OCI-LY1 (cell line): Measurements from ENCODE around the gene IFNL3.

Experiments used
- H2AFZ ChIP-seq: fragments of 200-600 bp; sonication (generic), shearing (Covaris generic); 2 replicates; pipeline ENCODE4 v1.6.0; 2014; ENCODE audit warnings: antibody characterized with exemption, mild to moderate bottlenecking, low read length
- H3F3A ChIP-seq: fragments of 200-600 bp; sonication (generic), shearing (Covaris generic); 2 replicates; pipeline ENCODE4 v1.6.0; 2014; ENCODE audit warnings: mild to moderate bottlenecking, antibody characterized with exemption, low read length, moderate library complexity; ENCODE audit not compliant: insufficient read depth
- H3K27ac ChIP-seq: fragments of 200-600 bp; sonication (generic); 2 replicates; pipeline ENCODE4 v1.5.1; 2014; ENCODE audit warnings: low read length, mixed run types, mild to moderate bottlenecking, low read depth; ENCODE audit not compliant: poor library complexity, severe bottlenecking
- H3K27me3 ChIP-seq: fragments of 200-600 bp; sonication (generic); 2 replicates; pipeline ENCODE4 v1.6.0; 2014; ENCODE audit warnings: antibody characterized with exemption, mild to moderate bottlenecking, low read length, moderate library complexity; ENCODE audit not compliant: insufficient read depth
- H3K36me3 ChIP-seq: fragments of 200-600 bp; sonication (generic); 2 replicates; pipeline ENCODE4 v1.6.1; 2014; ENCODE audit warnings: mild to moderate bottlenecking, antibody characterized with exemption, low read length, moderate library complexity, mixed read lengths; ENCODE audit not compliant: insufficient read depth
- H3K4me1 ChIP-seq: fragments of 200-600 bp; sonication (generic); 2 replicates; pipeline ENCODE4 v1.5.1; 2014; ENCODE audit warnings: mild to moderate bottlenecking, low read length, moderate library complexity; ENCODE audit not compliant: insufficient read depth, severe bottlenecking
- H3K4me2 ChIP-seq: fragments of 200-600 bp; sonication (generic), shearing (Covaris generic); 2 replicates; pipeline ENCODE4 v1.6.1; 2014; ENCODE audit warnings: low read length
- H3K4me3 ChIP-seq: fragments of 200-600 bp; sonication (generic); 2 replicates; pipeline ENCODE4 v1.5.1; 2014; ENCODE audit warnings: low read length, low read depth, mild to moderate bottlenecking, mixed read lengths; ENCODE audit not compliant: poor library complexity, severe bottlenecking
- H3K79me2 ChIP-seq: fragments of 200-600 bp; shearing (Covaris generic); 2 replicates; pipeline ENCODE4 v1.6.1; 2016; ENCODE audit warnings: mixed run types, low read length, mixed read lengths; ENCODE audit not compliant: insufficient read depth
- H3K9ac ChIP-seq: fragments of 200-600 bp; sonication (generic), shearing (Covaris generic); 2 replicates; pipeline ENCODE4 v1.6.1; 2014; ENCODE audit warnings: mild to moderate bottlenecking, low read length, mixed read lengths
- H3K9me2 ChIP-seq: fragments of 200-600 bp; sonication (generic), shearing (Covaris generic); 2 replicates; pipeline ENCODE4 v1.6.1; 2014; ENCODE audit warnings: low read depth, mild to moderate bottlenecking, low read length, mixed read lengths
- H3K9me3 ChIP-seq: fragments of 200-600 bp; shearing (Covaris generic); 2 replicates; pipeline ENCODE4 v1.6.1; 2014; ENCODE audit warnings: low read length, mixed read lengths
- H4K20me1 ChIP-seq: fragments of 200-600 bp; sonication (generic), shearing (Covaris generic); 2 replicates; pipeline ENCODE4 v1.6.0; 2016; ENCODE audit warnings: mild to moderate bottlenecking, low read length; ENCODE audit not compliant: insufficient read depth
- EZH2 ChIP-seq: fragments of 200-600 bp; sonication (generic), shearing (Covaris generic); IDR thresholded peaks from 2 replicates; pipeline ENCODE4 v1.8.0; 2017; ENCODE audit warnings: borderline replicate concordance, mixed run types, mild to moderate bottlenecking, antibody characterized with exemption, low read length, moderate library complexity, mixed read lengths
- TF ChIP-seq, protein P1 (sequence below): fragments of 200-600 bp; sonication (generic), shearing (Covaris generic); IDR thresholded peaks from 2 replicates; pipeline ENCODE4 v1.5.1; 2017; ENCODE audit warnings: mild to moderate bottlenecking, antibody characterized with exemption, low read length, moderate library complexity, mixed read lengths

The IFNL3 gene

DNA sequence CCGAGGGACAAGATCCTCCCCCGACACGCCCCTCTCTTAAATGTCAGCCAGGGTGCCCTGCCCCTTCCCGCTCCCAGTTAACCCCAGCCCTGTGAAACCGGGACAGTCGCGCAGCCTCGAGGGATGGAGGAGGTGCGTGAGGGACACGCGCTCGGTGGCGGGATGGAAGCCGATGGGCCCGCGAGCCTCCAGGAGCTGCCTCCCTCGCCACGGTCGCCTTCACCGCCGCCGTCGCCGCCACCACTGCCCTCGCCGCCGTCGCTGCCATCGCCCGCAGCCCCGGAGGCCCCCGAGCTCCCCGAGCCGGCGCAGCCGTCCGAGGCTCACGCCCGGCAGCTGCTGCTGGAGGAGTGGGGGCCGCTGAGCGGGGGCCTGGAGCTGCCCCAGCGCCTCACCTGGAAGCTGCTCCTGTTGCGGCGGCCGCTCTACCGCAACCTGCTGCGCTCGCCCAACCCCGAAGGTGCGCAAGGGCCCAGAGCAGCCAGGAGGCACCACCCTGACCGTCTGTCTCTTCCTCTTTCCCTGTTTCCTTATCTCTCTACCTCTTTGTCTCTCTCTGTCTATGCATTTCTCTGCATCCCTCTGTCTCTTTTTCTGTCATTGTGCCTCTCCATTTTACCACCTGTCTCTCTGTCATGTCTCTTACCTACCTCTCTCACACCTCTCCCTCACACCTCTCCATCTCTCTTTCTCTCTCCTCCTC is 47.8 kb downstream of the IFNL3 start, which contains the start of gene NCCRP1:
Gene NCCRP1, plus strand, starts transcription at position 105 of the 703 bp plus-strand sequence. Its CDS starts 19 bp downstream, at position 124.
- H3K4me3 ChIP-seq, result no peak within 1 kb of the TSS
- no peak within 1 kb of the TSS for H3K9ac ChIP-seq
- no peaks in the 10 kb centered on the region for H3K4me1 ChIP-seq
- H3K79me2 ChIP-seq, result no peaks in the 10 kb centered on the region
- no peaks in the 10 kb centered on the region for H4K20me1 ChIP-seq
- H3K36me3 ChIP-seq, result no peaks in the 10 kb centered on the region
- H3K9me3 ChIP-seq, result no peaks in the 10 kb centered on the region
- no peak within 1 kb of the TSS; the same call in 1 of the 2 replicates for H3K4me2 ChIP-seq
- H3K27ac ChIP-seq, result no peak within 1 kb of the TSS
- no peak within 1 kb of the TSS for H2AFZ ChIP-seq
- no peaks in the 10 kb centered on the region for H3K27me3 ChIP-seq
- no peaks in the 10 kb centered on the region for H3K9me2 ChIP-seq
- TF ChIP-seq EZH2, result no peak
- TF ChIP-seq, protein P1, sequence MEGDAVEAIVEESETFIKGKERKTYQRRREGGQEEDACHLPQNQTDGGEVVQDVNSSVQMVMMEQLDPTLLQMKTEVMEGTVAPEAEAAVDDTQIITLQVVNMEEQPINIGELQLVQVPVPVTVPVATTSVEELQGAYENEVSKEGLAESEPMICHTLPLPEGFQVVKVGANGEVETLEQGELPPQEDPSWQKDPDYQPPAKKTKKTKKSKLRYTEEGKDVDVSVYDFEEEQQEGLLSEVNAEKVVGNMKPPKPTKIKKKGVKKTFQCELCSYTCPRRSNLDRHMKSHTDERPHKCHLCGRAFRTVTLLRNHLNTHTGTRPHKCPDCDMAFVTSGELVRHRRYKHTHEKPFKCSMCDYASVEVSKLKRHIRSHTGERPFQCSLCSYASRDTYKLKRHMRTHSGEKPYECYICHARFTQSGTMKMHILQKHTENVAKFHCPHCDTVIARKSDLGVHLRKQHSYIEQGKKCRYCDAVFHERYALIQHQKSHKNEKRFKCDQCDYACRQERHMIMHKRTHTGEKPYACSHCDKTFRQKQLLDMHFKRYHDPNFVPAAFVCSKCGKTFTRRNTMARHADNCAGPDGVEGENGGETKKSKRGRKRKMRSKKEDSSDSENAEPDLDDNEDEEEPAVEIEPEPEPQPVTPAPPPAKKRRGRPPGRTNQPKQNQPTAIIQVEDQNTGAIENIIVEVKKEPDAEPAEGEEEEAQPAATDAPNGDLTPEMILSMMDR, result no peak
- H3F3A ChIP-seq, result no peaks in the 10 kb centered on the region

DNA sequence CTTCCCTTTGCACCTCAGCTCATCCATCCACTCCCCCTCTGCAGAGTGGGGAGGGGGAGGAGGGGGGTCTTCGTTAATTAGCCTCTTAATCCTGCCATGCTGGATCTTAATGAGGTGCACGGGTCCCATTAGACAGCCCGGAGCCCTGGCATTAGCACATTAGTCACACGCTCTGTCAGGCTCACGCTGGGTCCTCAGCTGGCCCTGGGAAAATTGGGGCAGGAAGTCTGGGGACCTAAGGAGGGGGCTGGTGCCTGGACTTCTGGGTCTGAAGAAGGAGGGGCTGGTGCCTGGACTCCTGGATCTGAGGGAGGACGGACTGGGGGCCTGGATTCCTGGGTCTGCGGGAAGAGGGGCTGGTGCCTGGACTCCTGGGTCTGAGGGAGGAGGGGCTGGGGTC is 48.5 kb downstream of the IFNL3 start:
- no peaks in the 10 kb centered on the region for H3K27me3 ChIP-seq
- H3K4me3 ChIP-seq, result no peak overlapping the region
- no peaks in the 10 kb centered on the region for H4K20me1 ChIP-seq
- no peaks in the 10 kb centered on the region for H3K79me2 ChIP-seq
- no peak overlapping the region for H3K9ac ChIP-seq
- TF ChIP-seq, protein P1, result no peak
- no peak for TF ChIP-seq EZH2
- no peaks in the 10 kb centered on the region for H3K9me3 ChIP-seq
- H3K9me2 ChIP-seq, result no peaks in the 10 kb centered on the region
- H3K27ac ChIP-seq, result no peak overlapping the region
- no peaks in the 10 kb centered on the region for H3K4me1 ChIP-seq
- H2AFZ ChIP-seq, result no peak overlapping the region
- no peaks in the 10 kb centered on the region for H3K36me3 ChIP-seq
- H3F3A ChIP-seq, result no peaks in the 10 kb centered on the region
- H3K4me2 ChIP-seq, result no peak overlapping the region

DNA sequence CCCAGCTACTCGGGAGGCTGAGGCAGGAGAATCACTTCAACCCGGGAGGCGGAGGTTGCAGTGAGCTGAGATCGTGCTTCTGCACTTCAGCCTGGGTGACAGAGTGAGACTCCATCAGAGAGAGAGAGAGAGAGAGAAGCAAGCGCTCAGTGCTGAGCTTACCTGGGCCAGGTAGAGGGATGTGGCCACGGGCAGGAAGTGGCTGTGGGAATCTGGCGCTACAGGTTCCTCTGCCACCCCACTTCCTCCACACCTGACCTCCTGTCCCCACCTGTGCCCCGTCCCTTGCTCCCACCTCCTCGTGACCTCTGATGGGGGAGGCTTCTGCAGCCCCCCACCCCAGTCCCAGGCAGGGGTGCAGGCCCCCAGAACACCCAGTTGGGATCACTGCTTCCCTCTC is 49.1 kb downstream of the IFNL3 start:
- no peaks in the 10 kb centered on the region for H3K9me3 ChIP-seq
- H3K9ac ChIP-seq, result no peak overlapping the region
- no peaks in the 10 kb centered on the region for H3K27me3 ChIP-seq
- no peaks in the 10 kb centered on the region for H3K79me2 ChIP-seq
- H3K4me2 ChIP-seq, result no peak overlapping the region
- H4K20me1 ChIP-seq, result no peaks in the 10 kb centered on the region
- no peak for TF ChIP-seq EZH2
- TF ChIP-seq, protein P1, result no peak
- H3K4me1 ChIP-seq, result no peaks in the 10 kb centered on the region
- H3K9me2 ChIP-seq, result no peaks in the 10 kb centered on the region
- no peaks in the 10 kb centered on the region for H3F3A ChIP-seq
- no peak overlapping the region for H3K4me3 ChIP-seq
- H3K36me3 ChIP-seq, result no peaks in the 10 kb centered on the region
- H2AFZ ChIP-seq, result no peak overlapping the region
- no peak overlapping the region for H3K27ac ChIP-seq
